ENCODE results near the gene CRLF2.
"Not testable (repeated sequence)": the region's sequence is repeated elsewhere in the genome, so short reads cannot be mapped to it uniquely, and the experiment has no call there.

Gene CRLF2

DNA sequence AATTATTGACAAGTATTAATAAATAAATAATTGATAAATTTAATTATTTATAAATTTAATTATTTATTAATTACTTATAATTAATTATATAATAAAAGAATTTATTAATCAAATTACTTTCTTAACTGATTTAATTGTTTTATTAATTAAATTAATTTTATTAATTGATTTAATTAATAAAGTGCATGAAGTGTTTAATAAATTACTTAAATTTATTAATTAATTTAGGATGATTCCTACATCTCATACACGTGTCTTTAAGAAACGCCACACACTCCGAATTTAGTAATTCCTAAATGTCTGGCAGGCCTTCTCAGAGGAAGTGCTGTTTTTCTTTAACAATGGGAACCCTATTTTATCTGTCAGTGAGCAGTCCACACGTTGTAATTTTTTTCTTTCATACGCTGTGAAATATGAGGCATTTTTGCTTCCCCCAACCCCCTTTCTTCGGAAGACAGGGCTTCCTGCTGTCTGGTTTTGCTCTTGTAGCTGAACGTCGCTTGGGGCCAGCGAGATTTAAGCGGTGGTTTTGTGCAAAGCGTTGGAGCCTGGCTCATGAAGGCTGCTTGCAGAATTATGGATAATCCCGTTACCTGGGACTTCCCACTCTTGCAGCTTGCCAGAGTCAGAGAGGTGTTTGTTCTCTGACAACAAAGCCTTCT, 46.8 kb downstream of the CRLF2 start:
- DNase-seq = no peak

- no peak for DNase-seq
These were observed 47.8 kb downstream of the CRLF2 start for GRCh38 chrX:1164322-1165288.

DNA sequence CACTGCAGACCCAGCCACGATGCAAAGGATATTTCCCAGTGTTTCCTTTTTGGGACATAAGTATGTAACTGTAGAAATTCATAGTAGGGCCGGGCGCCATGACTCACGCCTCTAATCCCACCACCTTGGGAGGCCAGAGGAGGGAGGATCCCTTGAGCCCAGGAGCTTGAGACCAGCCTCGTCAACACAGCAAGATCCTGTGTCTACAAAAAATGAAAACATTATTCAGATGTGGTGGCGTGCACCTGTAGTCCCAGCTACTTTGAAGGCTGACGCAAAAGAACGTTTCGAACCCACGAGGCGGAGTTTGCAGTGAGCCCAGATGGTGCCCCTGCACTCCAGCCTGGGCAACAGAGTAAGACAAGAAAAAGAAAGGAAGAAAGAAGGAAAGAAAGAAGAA, 49.2 kb downstream of the CRLF2 start:
- no peak for DNase-seq

DNA sequence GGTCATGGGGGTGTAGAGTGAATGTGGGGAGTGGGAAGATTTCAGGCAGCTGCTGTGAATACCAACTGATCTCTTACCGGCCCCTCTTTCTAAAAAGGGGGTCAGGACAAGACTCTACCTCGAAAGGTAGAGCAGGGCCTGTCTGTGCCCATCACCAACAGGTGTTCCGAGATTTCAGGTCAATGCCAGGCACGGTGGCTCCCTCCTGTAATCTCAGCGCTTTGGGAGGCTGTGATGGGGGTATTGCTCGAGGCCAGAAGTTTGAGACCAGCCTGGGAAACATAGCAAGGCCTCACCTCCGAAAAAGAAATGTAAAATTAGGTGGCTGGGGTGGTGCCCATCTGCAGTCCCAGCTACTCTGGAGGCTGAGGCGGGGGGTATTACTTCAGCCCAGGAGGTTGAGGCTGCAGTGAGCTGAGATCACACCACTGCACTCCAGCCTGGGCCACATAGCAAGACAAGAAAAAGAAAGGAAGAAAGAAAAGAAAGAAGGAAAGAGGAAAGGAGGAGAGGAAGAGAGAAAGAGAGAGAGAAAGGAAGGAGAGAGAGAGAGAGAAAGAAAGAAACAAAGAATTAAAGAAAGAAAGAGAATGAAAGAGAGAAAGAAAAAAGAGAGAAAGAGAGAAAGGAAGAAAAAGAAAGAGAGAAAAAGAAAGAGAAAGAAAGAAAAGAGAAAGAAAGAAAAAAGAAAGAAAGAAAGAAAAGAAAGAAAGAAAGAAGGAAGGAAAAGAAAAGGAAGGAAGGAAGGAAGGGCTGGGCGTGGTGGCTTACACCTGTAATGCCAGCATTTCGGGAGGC, 50.1 kb downstream of the CRLF2 start:
- no peak for DNase-seq

DNA sequence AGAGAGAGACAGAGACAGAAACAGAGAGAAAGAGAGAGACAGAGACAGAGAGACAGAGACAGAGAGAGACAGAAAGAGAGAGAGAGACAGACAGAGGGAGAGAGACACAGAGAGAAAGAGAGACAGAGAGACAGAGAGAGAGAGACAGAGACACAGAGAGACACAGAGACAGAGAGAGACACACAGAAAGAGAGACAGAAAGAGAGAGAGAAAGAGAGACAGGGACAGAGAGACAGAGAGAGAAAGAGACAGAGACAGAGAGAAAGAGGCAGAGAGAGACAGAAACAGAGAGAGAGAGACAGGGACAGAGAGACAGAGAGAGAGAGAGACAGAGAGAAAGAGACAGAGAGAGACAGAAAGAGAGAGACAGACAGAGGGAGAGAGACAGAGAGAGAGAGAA, 52.9 kb downstream of the CRLF2 start:
- DNase-seq = no peak

- not testable (repeated sequence) for DNase-seq
These were observed 55.6 kb downstream of the CRLF2 start for GRCh38 chrX:1156681-1157455.

DNA sequence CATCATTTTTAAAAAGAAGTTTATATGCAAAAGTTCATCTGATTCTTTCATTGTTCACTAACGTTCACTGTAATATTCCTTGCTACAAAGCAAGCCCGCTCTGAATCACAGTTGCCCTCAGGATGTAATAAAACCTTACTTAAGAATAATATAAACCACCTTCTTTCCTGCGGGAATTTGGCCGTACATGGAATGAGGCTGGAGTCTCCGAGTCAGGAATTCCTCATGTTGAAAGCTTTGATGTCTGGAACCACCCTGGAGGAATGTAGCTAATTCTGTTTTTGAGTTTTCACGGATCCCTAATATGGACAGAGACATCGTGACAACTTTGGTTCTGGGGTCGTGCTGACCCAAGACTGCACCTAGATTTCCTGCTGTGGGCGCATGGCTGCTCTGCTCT, 58.5 kb downstream of the CRLF2 start:
- no peak for DNase-seq

DNA sequence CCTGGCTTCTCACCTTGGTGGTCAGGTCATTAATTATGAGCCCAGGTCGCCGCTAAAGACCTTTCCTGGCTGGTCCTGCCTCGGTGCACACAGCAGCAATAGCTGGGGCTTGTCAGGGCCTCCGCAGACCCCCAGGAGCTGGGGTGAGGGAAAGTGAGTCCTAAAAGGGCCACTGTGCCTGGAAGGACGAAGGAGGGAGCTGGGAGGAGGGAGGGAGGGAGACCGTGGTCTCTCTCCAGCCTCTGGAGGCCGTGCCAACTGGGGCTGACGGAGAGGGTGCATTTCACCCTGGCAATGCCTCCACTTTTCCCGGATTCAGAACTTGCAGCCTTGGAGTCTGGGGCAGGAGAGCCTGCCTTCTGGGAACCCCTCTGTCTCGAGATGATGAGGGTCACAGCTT, 60.4 kb downstream of the CRLF2 start:
- no peak for DNase-seq

- DNase-seq = no peak
These were observed 60.9 kb downstream of the CRLF2 start for GRCh38 chrX:1151378-1152077.

- DNase-seq = no peak
These were observed 61.7 kb downstream of the CRLF2 start for GRCh38 chrX:1150569-1151347.

DNA sequence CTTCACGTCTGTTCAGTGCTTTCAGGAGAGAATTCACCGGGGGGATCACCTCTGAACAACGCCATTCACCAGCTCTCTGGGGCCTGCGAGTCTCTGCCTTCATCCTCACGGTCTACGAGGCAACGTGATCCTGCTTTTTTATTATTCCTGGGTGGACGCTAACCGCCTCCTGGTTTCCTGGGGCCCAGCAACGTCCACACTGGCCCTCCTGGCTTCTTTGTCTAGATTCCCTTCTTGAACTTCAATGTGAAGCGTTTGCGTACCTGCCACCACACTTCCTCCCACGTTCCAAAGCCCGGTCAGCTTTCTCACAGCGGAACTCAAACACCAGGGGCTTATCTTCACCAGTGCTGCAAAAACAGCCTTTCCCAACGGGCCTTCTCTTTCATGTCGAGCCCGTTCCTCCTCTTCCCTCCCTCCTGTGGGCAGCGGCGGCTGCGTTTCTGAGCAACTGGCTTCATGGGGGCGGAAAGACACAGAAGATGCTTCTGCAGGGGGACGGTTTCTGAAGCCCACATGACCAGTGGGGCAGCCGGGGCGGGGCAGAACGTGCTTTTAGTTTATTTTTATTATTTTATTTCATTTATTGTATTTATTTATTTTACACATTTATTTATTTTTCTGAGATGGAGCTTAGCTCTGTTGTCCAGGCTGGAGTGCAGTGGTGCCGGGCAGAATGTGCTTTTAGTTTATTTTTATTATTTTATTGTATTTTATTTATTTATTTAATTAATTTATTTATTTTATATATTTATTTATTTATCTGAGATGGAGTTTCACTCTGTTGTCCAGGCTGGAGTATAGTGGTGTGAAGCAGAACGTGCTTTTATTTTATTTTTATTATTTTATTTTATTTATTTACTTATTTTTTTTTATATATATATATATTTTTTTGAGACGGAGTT, 64.6 kb downstream of the CRLF2 start:
- no peak for DNase-seq

DNA sequence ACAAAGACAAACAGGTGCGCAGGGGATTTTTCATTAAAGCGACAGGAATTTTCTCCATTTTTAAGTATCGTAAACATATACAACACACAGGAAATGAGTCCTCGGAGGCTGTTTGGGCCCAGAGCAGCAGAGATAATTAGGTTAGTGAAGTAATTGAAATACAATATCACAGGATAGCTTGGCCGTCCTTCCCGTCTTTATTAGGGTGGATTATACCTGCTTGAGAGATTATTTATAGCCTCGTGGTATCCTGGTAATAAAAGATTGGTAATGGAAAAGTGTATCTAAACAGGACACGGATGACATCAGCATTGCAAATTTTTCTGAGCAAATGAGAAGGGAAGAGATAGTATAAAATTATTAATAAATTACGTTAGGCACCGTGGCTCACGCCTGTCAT, 68.2 kb downstream of the CRLF2 start:
- no peak for DNase-seq

Data from NCI-H1417 treated with DMSO at 0.1 percent for 48 hours (cell line).